GM12878 (cell line): ENCODE measurements around the gene ASXL2. TPM values are rescaled to one million over a fixed set of nuclear protein-coding genes. Genes with fewer than 3 reads are reported as not detected.
A peak's percentile ranks its signal among the peaks of the same experiment; 100 is the strongest.

Experiments
- ATAC-seq: fragments of 200-7000 bp; cut with Tn5 transposase; 3 replicates; pipeline ENCODE4 v1.9.1; 2020; ENCODE audit warnings: mild to moderate bottlenecking, moderate library complexity
- BruUV-seq: library from RNA; stranded (reverse); fragments of 400-500 nt; replicated peaks from 2 replicates; lab custom pipeline; 2021; lab: Mats Ljungman, UMichigan
- CTCF ChIA-PET: fragments of 300-600 bp; sonication (Branson Sonifier 250); formaldehyde crosslinking; extraction: SDS; loops from one replicate; lab custom pipeline; 2021; ENCODE audit warnings: inconsistent platforms; lab: Yijun Ruan, JAX
- POLR2A ChIA-PET: fragments of 350-600 bp; formaldehyde crosslinking; extraction: SDS; loops from one replicate; lab custom pipeline; 2021; ENCODE audit warnings: inconsistent platforms; lab: Charles Lee
- RAD21 ChIA-PET: fragments of 300-600 bp; sonication (Branson Sonifier 250); formaldehyde crosslinking; loops from one replicate; lab custom pipeline; 2023; ENCODE audit warnings: antibody characterized with exemption; ENCODE audit not compliant: unreplicated experiment; lab: Charles Lee
- SMC1A ChIA-PET: fragments of 300-600 bp; sonication (Branson Sonifier 250); formaldehyde crosslinking; loops from one replicate; lab custom pipeline; 2023; ENCODE audit not compliant: unreplicated experiment, uncharacterized antibody; lab: Charles Lee
- DNase-seq: peaks from one replicate; pipeline ENCODE4 v3.0.0-alpha.2; 2011; ENCODE audit warnings: low read depth, low spot score
- FAIRE-seq: peaks from 3 replicates; lab custom pipeline; 2011; peaks lifted over from hg19 to GRCh38; lab: Jason Lieb, UNC
- H2AFZ ChIP-seq: 2 replicates; pipeline ENCODE4 v1.6.0; 2011; ENCODE audit warnings: low read depth, low read length, control low read depth; ENCODE audit not compliant: control insufficient read depth
- H3K27ac ChIP-seq: 2 replicates; pipeline ENCODE4 v1.5.1; 2011; ENCODE audit warnings: control low read depth; ENCODE audit not compliant: control insufficient read depth, insufficient read depth
- H3K27me3 ChIP-seq, 2 experiments: replicated peaks in 1 of 2; 2 replicates each; pipeline versions ENCODE4 v1.6.0 to v1.6.1; 2011; ENCODE audit warnings: low read length in 1 of 2; ENCODE audit not compliant: control insufficient read depth in 2 of 2, insufficient read depth in 2 of 2
- H3K36me3 ChIP-seq, 2 experiments: 2 replicates each; pipeline ENCODE4 v1.5.1; 2011; ENCODE audit warnings: low read length in 1 of 2; ENCODE audit not compliant: control insufficient read depth in 2 of 2, insufficient read depth in 2 of 2
- H3K4me1 ChIP-seq: 2 replicates; pipeline ENCODE4 v1.6.1; 2011; ENCODE audit warnings: mild to moderate bottlenecking, low read length, moderate library complexity, mixed read lengths; ENCODE audit not compliant: control insufficient read depth, insufficient read depth
- H3K4me2 ChIP-seq: 2 replicates; pipeline ENCODE4 v1.6.0; 2011; ENCODE audit warnings: control low read depth; ENCODE audit not compliant: control insufficient read depth, insufficient read depth
- H3K4me3 ChIP-seq: fragments of 200-600 bp; sonication (generic); 2 replicates; pipeline ENCODE4 v1.5.1; 2016
- H3K79me2 ChIP-seq: 2 replicates; pipeline ENCODE4 v1.6.0; 2011; ENCODE audit warnings: low read length; ENCODE audit not compliant: control insufficient read depth, insufficient read depth
- H3K9ac ChIP-seq: 2 replicates; pipeline ENCODE4 v1.8.0; 2011; ENCODE audit warnings: low read length, control low read depth, mixed read lengths; ENCODE audit not compliant: control insufficient read depth, insufficient read depth
- H3K9me3 ChIP-seq: replicated peaks from 3 replicates; pipeline ENCODE4 v1.5.1; 2011; ENCODE audit warnings: mild to moderate bottlenecking, low read length; ENCODE audit not compliant: control insufficient read depth, insufficient read depth
- H4K20me1 ChIP-seq: 2 replicates; pipeline ENCODE4 v1.6.0; 2011; ENCODE audit not compliant: control insufficient read depth, insufficient read depth
- BHLHE40 ChIP-seq, 2 experiments: fragments of 450-650 bp in 1 of 2; IDR thresholded peaks; 2 replicates each; pipeline ENCODE4 v1.6.1; 2011 to 2017; ENCODE audit warnings: low read depth in 2 of 2, borderline replicate concordance in 1 of 2, improper control_type of control experiment in 1 of 2, low read length in 1 of 2, mild to moderate bottlenecking in 1 of 2
- CUX1 ChIP-seq: IDR thresholded peaks from 2 replicates; pipeline ENCODE4 v1.6.1; 2012; ENCODE audit warnings: improper control_type of control experiment, low read depth, low read length; ENCODE audit not compliant: insufficient replicate concordance
- MXI1 ChIP-seq: fragments of 150-350 bp; IDR thresholded peaks from 2 replicates; pipeline ENCODE4 v1.6.1; 2011; ENCODE audit warnings: low read depth, mild to moderate bottlenecking, inconsistent platforms, low read length, improper control_type of control experiment
- SUPT20H ChIP-seq: IDR thresholded peaks from 2 replicates; pipeline ENCODE4 v1.6.1; 2011; ENCODE audit warnings: low read depth, mild to moderate bottlenecking, low read length, moderate library complexity, borderline replicate concordance; ENCODE audit not compliant: control insufficient read depth
- YBX1 ChIP-seq: fragments of 450-650 bp; IDR thresholded peaks from 2 replicates; pipeline ENCODE4 v1.6.1; 2016; ENCODE audit warnings: antibody characterized with exemption
- ZSCAN29 ChIP-seq: fragments of 450-650 bp; IDR thresholded peaks from 2 replicates; pipeline ENCODE4 v1.6.1; 2017; ENCODE audit warnings: mild to moderate bottlenecking, moderate library complexity
- WGBS: methylation state at CpG from one replicate; pipeline ENCODE4 v1.1.6; 2016; ENCODE audit warnings: low lambda C conversion rate; ENCODE audit not compliant: insufficient replicate concordance, insufficient coverage; ENCODE audit errors: missing lambda C conversion rate; 5-methylcytosine and 5-hydroxymethylcytosine counted together
- in situ Hi-C: fragments of 300-500 bp; cut with MboI; formaldehyde crosslinking; loops from 9 replicates; pipeline ENCODE4 v1.14.3; 2018; ENCODE audit warnings: mixed read lengths
- intact Hi-C: fragments of 100-400 bp; cut with micrococcal nuclease; formaldehyde crosslinking; loops from one replicate; pipeline ENCODE4 v1.14.2; 2022; ENCODE audit not compliant: unreplicated experiment
- polyA plus RNA-seq, 11 experiments: library from polyadenylated mRNA; depleted of rRNA in 4 of 11; unstranded in 6 of 11; stranded (reverse) in 5 of 11; fragments of >200 nt; fragmentation: Nextera tagmentation in 4 of 11; fragmentation: Illumina TruSeq in 1 of 11; extraction: Ambion mirVana in 4 of 11; extraction: Trizol in 1 of 11; gene quantifications; 1 replicate in 1 of 11; 2 replicates in 10 of 11; pipeline versions ENCODE4 v1.2.1 to v1.2.3, GENCODE V29; 2011 to 2016; ENCODE audit warnings: inconsistent platforms in 2 of 11, missing spikeins in 2 of 11, low read depth in 1 of 11
- total RNA-seq, 4 experiments: library from RNA; depleted of rRNA in 3 of 4; stranded (reverse); fragments of >200 nt in 3 of 4; fragmentation: Illumina TruSeq in 1 of 4; extraction: Trizol in 1 of 4; gene quantifications; 2 replicates each; pipeline versions ENCODE4 v1.2.1 to v1.2.3, GENCODE V29; 2013 to 2021

ASXL2 gene
- total and polyA plus RNA-seq, 10 of the 15 experiments (the other 5 are each of a cell fraction or from before 2014, with no cell fraction given): 1.3 to 17.7 (median 5.5) TPM

GRCh38 chr2:25879133-25879730 lies 945 bp upstream of the ASXL2 start:
- no peaks in the 10 kb centered on the region; a peak in 1 of 4 replicates for H3K36me3 ChIP-seq
- RAD21 ChIA-PET: interaction anchor here (0.9 to 1.6 kb wide), 7 partner anchors 25 to 466 kb away, joined by 3 to 12 read pairs (median 5); partner anchors contain the start of genes RAB10 and SELENOI
- peak overlapping the region; percentile 79 for H3K4me2 ChIP-seq
- peak overlapping the region; percentile 95 for H2AFZ ChIP-seq
- in situ Hi-C loops (no loop called here), intact Hi-C loops (no loop called here)
- TF ChIP-seq SUPT20H: no peak
- TF ChIP-seq BHLHE40 (IDR thresholded peaks at IDR 0.05; ENCODE audit: borderline replicate concordance in 1 of 2, low read depth in 2 of 2, low read length in 1 of 2): no peak
- peak; percentile 13; the same call in 1 of the 2 replicates for TF ChIP-seq MXI1
- TF ChIP-seq CUX1: peak; percentile 18
- no peak for TF ChIP-seq YBX1
- no peak for TF ChIP-seq ZSCAN29
- peaks cover 5% of the 10 kb centered on the region for H3K4me1 ChIP-seq
- H3K9ac ChIP-seq: 0 out of 2 replicates have a peak overlapping the region, but pooled peaks have one; percentile 70
- DNase-seq: no peak
- no peaks in the 10 kb centered on the region; the same call in 2 of the 3 replicates for H3K9me3 ChIP-seq
- SMC1A ChIA-PET: interaction anchor here (0.5 to 1.5 kb wide), 11 partner anchors 8 to 291 kb away, joined by 3 to 17 read pairs (median 3); no protein-coding TSS in a partner anchor
- H3K79me2 ChIP-seq: peaks cover 29% of the 10 kb centered on the region
- CTCF ChIA-PET: interaction anchor here (0.7 to 2.4 kb wide), 11 partner anchors 9 to 904 kb away, joined by 3 to 35 read pairs (median 3); partner anchors contain the start of gene RAB10
- BruUV-seq: no TSS peak
- WGBS: 87% methylated on average over 5 of the region's 5 CpGs
- H3K27me3 ChIP-seq: no peaks in the 10 kb centered on the region
- H3K27ac ChIP-seq: peak overlapping the region; percentile 68
- FAIRE-seq: no peak
- POLR2A ChIA-PET: interaction anchor here (0.7 to 1.9 kb wide), 6 partner anchors 14 to 366 kb away, joined by 3 to 9 read pairs (median 4); no protein-coding TSS in a partner anchor
- H4K20me1 ChIP-seq: no peaks in the 10 kb centered on the region
- peak overlapping the region; percentile 48; the same call in 1 of the 2 replicates for H3K4me3 ChIP-seq
- no peak for ATAC-seq
